HG03039 (cell line): Measurements from ENCODE around the gene MXI1.

Experiments
- ATAC-seq: cut with Tn5 transposase; IDR thresholded peaks from one replicate; pipeline ENCODE4 v1.9.1; 2021; ENCODE audit warnings: mild to moderate bottlenecking, moderate library complexity; ENCODE audit not compliant: unreplicated experiment

Gene MXI1

GRCh38 chr10:110214371-110214826 lies 7.0 kb downstream of the MXI1 start:
- ATAC-seq = no peak

- no peak for ATAC-seq
Observed at GRCh38 chr10:110215286-110216170, 8.1 kb downstream of the MXI1 start.

GRCh38 chr10:110216240-110216639 lies 8.8 kb downstream of the MXI1 start:
- no peak for ATAC-seq

DNA sequence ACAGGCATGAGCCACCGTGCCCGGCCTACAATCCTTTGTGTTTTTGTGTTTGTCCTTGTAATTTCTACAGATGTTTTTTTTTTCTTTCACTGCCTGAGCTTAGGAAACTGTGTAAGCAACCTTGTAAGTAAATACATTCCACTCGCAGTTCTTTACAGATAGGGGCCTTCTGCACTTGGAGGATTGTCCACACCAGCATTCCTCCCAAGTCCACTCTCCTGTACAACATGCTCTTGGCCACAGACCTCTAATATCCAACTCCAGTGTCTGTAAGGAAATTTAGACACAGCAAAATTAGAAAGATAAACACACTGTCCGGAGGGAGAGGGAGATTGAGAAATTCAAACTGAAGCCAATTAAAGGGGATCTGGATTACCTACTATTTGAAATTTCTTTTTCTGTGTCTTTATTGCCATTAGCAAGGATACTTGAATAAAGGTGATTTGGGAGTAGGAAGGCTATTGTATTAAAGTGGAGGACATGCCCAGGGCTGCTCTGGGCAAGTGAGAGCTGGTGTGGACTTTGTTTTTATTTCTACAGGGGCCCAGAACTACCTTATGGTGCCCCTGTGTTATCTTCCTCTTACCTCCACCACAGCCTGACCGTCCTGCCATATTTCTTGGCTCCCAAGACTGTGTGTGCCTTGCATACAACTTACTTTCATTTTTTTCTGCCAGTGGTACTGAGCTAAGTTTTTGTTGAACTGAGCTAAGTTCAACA lies 9.7 kb downstream of the MXI1 start:
- ATAC-seq = no peak

DNA sequence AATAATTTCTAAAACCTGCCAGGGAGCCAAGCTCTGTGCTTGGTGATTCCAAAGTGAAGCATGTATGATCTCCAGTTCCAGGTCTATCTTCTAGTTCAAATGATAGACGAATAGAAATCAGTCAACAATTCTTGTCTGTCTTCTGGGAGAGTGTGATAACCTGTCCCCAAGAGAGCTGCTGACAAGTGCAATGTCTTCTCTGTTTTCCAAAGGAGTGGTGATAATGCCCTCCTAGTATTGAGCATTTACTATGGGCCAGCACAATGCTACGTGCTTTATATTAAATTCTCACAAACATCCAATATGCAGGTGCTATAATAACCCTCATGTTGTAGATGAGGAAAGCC lies 10.2 kb downstream of the MXI1 start:
- ATAC-seq = no peak

DNA sequence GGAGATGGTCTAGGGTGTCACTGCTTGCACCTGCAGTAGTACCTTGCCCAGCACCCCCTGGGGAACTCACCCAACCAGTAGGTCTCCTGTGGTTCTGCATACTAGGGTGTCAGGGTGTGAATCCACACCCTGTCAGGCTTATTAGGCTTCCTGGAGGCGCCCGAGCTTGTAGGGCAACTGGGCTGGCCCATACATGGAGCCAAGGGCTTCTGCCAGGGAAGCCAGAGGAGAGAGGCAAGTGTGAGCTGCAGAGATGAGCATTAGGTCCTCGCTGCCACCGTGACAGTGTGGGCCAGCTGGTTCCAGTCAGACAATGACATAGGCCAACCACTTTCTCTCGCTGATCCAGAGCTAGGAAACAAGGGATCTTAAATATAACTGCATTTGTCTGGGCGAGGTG lies 11.2 kb downstream of the MXI1 start:
- no peak for ATAC-seq

- ATAC-seq = no peak
Observed at GRCh38 chr10:110219884-110220283, 12.5 kb downstream of the MXI1 start.

DNA sequence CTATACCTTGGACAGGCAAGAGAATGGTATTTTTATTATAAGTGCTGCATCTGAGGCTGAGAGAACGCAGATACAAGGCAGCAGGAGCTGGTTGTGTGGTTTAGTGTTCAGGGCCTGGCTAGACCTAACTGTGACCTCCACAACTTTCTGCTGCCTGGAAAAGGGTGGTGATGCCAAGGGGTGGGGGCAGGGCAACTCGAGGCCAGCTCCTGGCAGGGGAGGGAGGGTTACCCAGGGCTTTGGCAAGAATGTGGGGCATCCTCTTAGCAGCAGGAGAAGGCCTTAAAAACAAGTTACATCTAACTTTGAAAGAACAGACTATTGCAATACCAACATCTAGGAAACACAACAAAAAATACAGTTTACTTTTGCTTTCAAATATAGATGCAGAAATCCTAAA lies 13.0 kb downstream of the MXI1 start:
- ATAC-seq = no peak

DNA sequence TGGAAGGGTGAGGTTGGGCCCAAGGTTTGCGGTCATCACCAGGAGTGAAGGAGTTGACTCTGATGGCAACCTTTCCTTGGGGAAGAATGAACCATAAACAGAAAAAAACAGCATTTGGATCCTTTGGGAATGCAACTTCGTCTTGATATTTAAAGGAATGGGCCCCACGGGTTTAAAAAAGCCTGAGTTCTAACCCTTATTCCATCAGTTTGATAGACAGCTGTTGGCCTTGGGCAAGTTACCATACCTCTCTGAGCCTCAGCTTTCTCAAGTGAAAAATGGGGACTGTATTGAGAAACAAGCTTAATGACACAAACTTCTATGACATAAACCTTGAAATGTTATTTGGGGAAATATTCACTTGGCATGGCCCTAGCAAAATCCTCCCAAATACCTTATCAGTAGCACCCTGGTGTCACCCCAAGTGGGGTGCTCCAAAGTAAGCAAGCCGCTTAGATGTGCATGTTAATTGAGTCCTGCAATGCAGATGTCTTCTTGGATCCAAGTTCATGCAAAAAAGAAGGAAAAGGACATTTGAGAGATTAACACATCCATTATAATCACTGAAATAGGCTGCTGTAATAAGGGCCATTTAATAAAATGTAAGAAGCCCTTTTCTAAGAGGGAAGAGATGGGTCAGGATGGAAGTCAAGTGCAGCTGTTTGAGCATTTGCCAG lies 13.8 kb downstream of the MXI1 start:
- no peak for ATAC-seq

DNA sequence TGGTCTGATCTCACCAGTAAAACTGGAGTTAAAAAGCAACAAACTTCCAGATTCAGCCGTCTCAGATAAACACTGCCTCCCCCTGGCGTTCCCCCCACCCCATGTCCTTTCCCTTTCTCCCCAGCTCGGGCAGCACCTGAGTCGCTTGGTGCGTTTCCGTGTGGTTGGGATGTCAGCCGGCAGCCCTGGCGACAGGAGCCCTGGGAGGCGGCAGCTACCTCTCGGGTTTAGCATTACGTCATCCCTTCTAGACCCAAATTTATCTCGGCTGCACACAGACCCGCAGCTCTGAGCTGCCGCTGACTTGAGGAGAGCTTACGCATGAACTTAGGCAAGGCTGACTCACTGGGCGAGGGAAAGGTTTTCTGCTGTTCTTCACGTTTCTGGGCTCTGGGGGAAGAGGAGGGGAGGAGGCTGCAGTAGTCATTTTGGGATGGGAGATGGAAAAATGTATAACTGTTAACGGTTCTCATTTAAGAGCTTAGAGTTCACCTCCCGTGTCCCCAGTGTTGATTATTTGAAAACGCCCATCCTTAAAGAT lies 14.4 kb downstream of the MXI1 start:
- peak; percentile 43 for ATAC-seq

DNA sequence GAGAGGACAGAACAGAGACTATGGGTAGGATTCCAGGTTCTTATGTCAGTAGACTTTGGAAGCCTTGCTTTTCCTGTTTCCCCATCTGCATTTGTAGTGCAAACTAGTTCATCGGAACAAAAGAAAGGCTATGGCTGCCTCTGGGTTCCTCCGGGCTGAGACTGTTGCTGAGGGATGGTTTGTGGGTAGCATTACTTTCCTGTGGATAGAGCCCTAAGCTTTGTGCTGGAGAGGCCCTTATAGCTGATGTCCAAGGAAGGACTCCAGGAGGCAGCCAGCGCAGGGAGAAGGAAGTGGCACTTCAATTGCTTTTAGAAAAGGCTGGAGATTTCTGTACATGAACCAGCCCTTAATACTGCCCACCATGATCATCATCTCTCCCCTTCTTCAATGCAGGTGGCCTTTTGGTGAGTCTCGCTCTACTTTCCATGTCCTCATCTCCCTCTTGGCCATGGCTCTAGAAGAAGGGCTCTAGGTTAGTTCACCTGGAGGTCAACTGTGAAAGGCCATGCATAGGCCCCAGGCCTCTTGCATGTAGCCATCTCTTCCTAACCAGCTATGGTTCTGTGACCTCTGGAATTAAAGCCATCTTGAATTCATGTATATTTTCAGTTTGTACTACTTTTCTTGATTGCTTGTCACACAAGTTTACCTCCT lies 15.4 kb downstream of the MXI1 start:
- no peak for ATAC-seq

GRCh38 chr10:110223298-110223925 lies 16.0 kb downstream of the MXI1 start:
- ATAC-seq = no peak

DNA sequence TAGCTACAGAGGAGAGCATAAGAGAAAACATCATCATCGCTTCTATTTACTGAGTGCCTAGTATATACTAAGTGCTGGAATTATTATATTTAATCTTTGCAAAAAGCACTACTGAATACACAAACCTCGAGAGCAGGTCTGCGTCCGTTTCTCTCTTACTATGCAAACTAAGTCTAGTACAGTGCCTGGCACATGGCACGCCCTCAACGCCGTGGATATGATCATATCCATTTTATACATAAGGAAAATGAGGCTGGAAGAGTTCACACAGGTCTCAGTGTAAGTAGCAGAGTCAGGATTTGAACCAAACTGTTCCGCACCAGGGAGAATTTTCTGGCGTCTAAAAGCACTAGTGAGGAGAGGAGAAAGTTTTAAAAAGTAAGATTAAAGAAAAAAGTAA lies 17.6 kb downstream of the MXI1 start:
- no peak for ATAC-seq

- no peak for ATAC-seq
Observed at GRCh38 chr10:110225441-110225755, 18.0 kb downstream of the MXI1 start.

DNA sequence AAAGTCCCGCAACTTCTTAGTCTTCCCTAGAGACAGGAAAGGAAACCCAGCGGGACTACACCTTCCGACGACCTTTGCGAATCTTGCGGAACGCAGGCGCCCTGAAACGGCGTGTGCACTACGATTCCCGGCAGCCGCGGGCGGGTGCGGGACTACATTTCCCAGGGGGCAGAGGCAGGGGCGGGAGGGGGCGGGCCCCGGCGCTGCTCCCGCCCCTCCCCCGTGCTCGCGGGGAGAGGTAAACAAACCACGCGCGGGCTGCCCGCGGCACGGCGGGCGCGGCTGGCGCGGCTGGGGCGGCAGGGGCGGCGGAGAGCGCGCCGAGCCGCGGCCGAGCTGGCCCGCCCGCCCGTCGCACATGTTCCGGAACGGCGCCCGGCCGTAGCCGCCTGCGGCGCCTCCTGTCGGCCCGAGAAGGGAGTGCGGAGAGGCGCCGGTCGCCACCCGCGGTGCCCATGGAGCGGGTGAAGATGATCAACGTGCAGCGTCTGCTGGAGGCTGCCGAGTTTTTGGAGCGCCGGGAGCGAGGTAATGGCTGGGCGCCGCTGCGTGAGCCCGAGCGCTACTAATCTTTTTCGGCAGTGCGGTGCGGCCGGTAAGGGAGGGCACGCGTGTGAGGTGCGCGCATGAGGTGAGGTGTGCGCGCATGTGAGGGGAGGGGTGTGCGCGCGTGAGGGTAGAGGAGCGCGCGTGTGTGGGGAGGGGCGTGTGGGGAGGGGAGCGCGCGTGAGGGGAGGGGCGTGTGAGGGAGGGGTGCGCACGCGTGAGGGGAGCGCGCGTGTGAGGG lies 18.5 kb downstream of the MXI1 start:
- peak; percentile 69 for ATAC-seq

DNA sequence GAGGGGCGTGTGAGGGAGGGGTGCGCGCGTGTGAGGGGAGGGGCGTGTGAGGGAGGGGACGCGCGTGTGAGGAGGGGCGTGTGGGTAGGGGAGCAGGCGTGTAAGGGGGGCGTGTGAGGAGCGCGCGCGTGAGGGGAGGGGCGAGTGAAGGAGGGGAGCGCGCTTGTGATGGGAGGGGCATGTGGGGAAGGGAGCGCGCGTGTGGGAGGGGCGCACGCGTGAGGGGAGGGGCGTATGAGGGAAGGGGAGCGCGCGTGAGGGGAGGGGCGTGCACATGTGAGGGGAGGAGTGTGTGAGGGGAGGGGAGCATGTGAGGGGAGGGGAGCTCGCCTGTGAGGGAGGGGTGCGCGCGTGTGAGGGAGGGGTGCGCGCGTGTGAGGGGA lies 19.1 kb downstream of the MXI1 start:
- no peak for ATAC-seq

GRCh38 chr10:110226926-110227641 lies 19.7 kb downstream of the MXI1 start:
- no peak for ATAC-seq

DNA sequence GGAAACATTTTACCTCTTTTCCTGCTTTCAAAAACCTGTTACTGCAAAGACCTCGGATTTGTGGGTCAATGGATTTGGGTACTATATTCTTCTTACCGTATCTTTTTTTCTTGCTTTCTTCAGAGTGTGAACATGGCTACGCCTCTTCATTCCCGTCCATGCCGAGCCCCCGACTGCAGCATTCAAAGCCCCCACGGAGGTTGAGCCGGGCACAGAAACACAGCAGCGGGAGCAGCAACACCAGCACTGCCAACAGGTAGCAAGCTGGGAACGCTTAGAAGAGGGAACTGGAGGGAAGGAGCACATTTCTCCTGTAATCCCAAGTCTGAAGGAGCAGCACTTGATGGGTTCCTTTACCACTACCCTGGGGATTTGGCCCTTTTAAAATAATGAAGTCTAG lies 20.7 kb downstream of the MXI1 start:
- no peak for ATAC-seq

DNA sequence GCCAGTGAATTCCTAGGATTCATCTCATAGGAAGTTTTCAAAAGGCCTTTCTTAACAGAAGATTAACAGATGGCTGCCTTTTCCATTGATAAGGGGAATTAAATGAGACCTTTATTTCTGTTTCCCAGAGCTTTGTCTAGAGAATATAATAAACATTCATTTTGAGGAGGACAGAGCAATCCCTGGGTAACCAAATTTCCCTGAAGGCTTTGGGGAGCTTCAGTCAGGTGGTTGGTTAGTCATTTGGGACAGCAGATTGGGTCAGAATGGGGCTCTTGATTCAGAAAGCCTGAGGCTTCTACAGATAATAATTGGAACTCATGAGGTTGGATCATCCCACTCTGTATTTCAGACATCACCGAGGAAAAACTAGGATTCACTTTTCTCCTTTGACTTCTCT lies 21.8 kb downstream of the MXI1 start:
- ATAC-seq = no peak
